ENCODE measurements around the gene VPS37B. TPM values are rescaled to one million over a fixed set of nuclear protein-coding genes. Genes with fewer than 3 reads are reported as not detected.

VPS37B gene
- total RNA-seq, 1 experiment from 2014 or later = 18.1 TPM

GRCh38 chr12:122847921-122848421 lies 48.0 kb downstream of the VPS37B start:
- TF ChIP-seq GRHL2 (CRISPR knock-in tag; IDR thresholded peaks at IDR 0.05; ENCODE audit: insufficient replicate concordance, severe bottlenecking) = no peak
- TF ChIP-seq E2F4 (CRISPR knock-in tag; IDR thresholded peaks at IDR 0.05; ENCODE audit: borderline replicate concordance, low read depth) = no peak
- no peak for TF ChIP-seq E2F5 (CRISPR knock-in tag; IDR thresholded peaks at IDR 0.05)
- TF ChIP-seq, protein P1, sequence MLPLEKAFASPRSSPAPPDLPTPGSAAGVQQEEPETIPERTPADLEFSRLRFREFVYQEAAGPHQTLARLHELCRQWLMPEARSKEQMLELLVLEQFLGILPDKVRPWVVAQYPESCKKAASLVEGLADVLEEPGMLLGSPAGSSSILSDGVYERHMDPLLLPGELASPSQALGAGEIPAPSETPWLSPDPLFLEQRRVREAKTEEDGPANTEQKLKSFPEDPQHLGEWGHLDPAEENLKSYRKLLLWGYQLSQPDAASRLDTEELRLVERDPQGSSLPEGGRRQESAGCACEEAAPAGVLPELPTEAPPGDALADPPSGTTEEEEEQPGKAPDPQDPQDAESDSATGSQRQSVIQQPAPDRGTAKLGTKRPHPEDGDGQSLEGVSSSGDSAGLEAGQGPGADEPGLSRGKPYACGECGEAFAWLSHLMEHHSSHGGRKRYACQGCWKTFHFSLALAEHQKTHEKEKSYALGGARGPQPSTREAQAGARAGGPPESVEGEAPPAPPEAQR (CRISPR knock-in tag; IDR thresholded peaks at IDR 0.05) = no peak
- no peak for TF ChIP-seq JAZF1 (CRISPR knock-in tag; IDR thresholded peaks at IDR 0.05)
- TF ChIP-seq TEAD4 (CRISPR knock-in tag; IDR thresholded peaks at IDR 0.05) = no peak
- TF ChIP-seq IRF2 (CRISPR knock-in tag; IDR thresholded peaks at IDR 0.05; ENCODE audit: borderline replicate concordance, low read depth) = no peak
- no peak for TF ChIP-seq NR2C2 (CRISPR knock-in tag; IDR thresholded peaks at IDR 0.05)
- no peak for TF ChIP-seq ETV6 (CRISPR knock-in tag; IDR thresholded peaks at IDR 0.05)
- no peak for TF ChIP-seq ZNF263 (CRISPR knock-in tag; IDR thresholded peaks at IDR 0.05; ENCODE audit: low read depth)
- TF ChIP-seq, protein P2, sequence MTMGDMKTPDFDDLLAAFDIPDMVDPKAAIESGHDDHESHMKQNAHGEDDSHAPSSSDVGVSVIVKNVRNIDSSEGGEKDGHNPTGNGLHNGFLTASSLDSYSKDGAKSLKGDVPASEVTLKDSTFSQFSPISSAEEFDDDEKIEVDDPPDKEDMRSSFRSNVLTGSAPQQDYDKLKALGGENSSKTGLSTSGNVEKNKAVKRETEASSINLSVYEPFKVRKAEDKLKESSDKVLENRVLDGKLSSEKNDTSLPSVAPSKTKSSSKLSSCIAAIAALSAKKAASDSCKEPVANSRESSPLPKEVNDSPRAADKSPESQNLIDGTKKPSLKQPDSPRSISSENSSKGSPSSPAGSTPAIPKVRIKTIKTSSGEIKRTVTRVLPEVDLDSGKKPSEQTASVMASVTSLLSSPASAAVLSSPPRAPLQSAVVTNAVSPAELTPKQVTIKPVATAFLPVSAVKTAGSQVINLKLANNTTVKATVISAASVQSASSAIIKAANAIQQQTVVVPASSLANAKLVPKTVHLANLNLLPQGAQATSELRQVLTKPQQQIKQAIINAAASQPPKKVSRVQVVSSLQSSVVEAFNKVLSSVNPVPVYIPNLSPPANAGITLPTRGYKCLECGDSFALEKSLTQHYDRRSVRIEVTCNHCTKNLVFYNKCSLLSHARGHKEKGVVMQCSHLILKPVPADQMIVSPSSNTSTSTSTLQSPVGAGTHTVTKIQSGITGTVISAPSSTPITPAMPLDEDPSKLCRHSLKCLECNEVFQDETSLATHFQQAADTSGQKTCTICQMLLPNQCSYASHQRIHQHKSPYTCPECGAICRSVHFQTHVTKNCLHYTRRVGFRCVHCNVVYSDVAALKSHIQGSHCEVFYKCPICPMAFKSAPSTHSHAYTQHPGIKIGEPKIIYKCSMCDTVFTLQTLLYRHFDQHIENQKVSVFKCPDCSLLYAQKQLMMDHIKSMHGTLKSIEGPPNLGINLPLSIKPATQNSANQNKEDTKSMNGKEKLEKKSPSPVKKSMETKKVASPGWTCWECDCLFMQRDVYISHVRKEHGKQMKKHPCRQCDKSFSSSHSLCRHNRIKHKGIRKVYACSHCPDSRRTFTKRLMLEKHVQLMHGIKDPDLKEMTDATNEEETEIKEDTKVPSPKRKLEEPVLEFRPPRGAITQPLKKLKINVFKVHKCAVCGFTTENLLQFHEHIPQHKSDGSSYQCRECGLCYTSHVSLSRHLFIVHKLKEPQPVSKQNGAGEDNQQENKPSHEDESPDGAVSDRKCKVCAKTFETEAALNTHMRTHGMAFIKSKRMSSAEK (CRISPR knock-in tag; IDR thresholded peaks at IDR 0.05; ENCODE audit: borderline replicate concordance) = no peak
- no peak for TF ChIP-seq ZNF423 (CRISPR knock-in tag; IDR thresholded peaks at IDR 0.05)
- TF ChIP-seq RORB (CRISPR knock-in tag; IDR thresholded peaks at IDR 0.05) = no peak
- no peak for TF ChIP-seq CREB1 (CRISPR knock-in tag; IDR thresholded peaks at IDR 0.05)
- TF ChIP-seq ATF2 (CRISPR knock-in tag; IDR thresholded peaks at IDR 0.05; ENCODE audit: borderline replicate concordance, low read depth) = no peak
- no peak for TF ChIP-seq MLX (CRISPR knock-in tag; IDR thresholded peaks at IDR 0.05)
- no peak for TF ChIP-seq PRRX2 (CRISPR knock-in tag; IDR thresholded peaks at IDR 0.05)
- TF ChIP-seq, protein P3, sequence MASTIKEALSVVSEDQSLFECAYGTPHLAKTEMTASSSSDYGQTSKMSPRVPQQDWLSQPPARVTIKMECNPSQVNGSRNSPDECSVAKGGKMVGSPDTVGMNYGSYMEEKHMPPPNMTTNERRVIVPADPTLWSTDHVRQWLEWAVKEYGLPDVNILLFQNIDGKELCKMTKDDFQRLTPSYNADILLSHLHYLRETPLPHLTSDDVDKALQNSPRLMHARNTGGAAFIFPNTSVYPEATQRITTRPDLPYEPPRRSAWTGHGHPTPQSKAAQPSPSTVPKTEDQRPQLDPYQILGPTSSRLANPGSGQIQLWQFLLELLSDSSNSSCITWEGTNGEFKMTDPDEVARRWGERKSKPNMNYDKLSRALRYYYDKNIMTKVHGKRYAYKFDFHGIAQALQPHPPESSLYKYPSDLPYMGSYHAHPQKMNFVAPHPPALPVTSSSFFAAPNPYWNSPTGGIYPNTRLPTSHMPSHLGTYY (CRISPR knock-in tag; IDR thresholded peaks at IDR 0.05) = no peak
- no peak for TF ChIP-seq ZNF281 (CRISPR knock-in tag; IDR thresholded peaks at IDR 0.05)
- no peak for TF ChIP-seq SOX15 (CRISPR knock-in tag; IDR thresholded peaks at IDR 0.05)
- ATAC-seq = no peak
- Mint-ChIP-seq H3K27ac (no peak overlapping the region), H3K4me3 (no peak overlapping the region), H3K9me3 (no peaks in the 10 kb centered on the region), H3K36me3 (no peaks in the 10 kb centered on the region), H3K4me1 (peaks cover 8% of the 10 kb centered on the region; the same call in 1 of the 2 replicates), H3K27me3 (ENCODE audit: low read depth) (no peaks in the 10 kb centered on the region)
- ChIA-PET POLR2A (no interaction called here), CTCF (interaction anchor here (2.6 kb wide), 1 partner anchor 13 kb away, joined by 7 read pairs; no protein-coding TSS in a partner anchor)
- DNase-seq (ENCODE audit: low spot score) = no peak
